Left ventricle myocardium inferior (tissue), 1 donor: ENCODE data around the gene ZCCHC10. TPM values are rescaled to one million over a fixed set of nuclear protein-coding genes. Genes with fewer than 3 reads are reported as not detected.
"Not testable (repeated sequence)": the region's sequence is repeated elsewhere in the genome, so short reads cannot be mapped to it uniquely, and the experiment has no call there.

Source experiments
- DNase-seq: peaks from one replicate; pipeline ENCODE4 v3.0.0-alpha.2; 2020
- H3K27ac ChIP-seq: fragments of 200-600 bp; replicated peaks from 2 replicates; pipeline ENCODE4 v1.8.0; 2021
- H3K27me3 ChIP-seq: fragments of 200-600 bp; 2 replicates; pipeline ENCODE4 v1.8.0; 2021; ENCODE audit warnings: low read depth
- H3K36me3 ChIP-seq: fragments of 200-600 bp; 2 replicates; pipeline ENCODE4 v1.8.0; 2021
- H3K4me1 ChIP-seq: fragments of 200-600 bp; 2 replicates; pipeline ENCODE4 v1.8.0; 2021
- H3K4me3 ChIP-seq: fragments of 200-600 bp; 2 replicates; pipeline ENCODE4 v1.8.0; 2021; ENCODE audit warnings: mild to moderate bottlenecking, moderate library complexity
- H3K9me3 ChIP-seq: fragments of 200-600 bp; replicated peaks from 2 replicates; pipeline ENCODE4 v1.8.0; 2021
- intact Hi-C: fragments of 100-400 bp; cut with micrococcal nuclease; formaldehyde crosslinking; loops from one replicate; pipeline ENCODE4 v1.11.0; 2022
- total RNA-seq: library from RNA; stranded (reverse); fragmentation: NEBNext Ultra II Directional; extraction: Animal tissue kit (Norgen Biotek cat#: 25700); gene quantifications from one replicate; pipeline ENCODE4 v1.2.1, GENCODE V29; 2021
- TF ChIP-seq, protein P1 (sequence below): fragments of 200-600 bp; IDR thresholded peaks from 2 replicates; pipeline ENCODE4 v1.8.0; 2021; ENCODE audit warnings: antibody characterized with exemption, mild to moderate bottlenecking, borderline replicate concordance
- donor health status: DM: no; HTN: yes; CAD: no; lungs with severe emphysema.

ZCCHC10 gene
- total RNA-seq, 1 donor from 2014 or later, result 18.7 TPM

DNA sequence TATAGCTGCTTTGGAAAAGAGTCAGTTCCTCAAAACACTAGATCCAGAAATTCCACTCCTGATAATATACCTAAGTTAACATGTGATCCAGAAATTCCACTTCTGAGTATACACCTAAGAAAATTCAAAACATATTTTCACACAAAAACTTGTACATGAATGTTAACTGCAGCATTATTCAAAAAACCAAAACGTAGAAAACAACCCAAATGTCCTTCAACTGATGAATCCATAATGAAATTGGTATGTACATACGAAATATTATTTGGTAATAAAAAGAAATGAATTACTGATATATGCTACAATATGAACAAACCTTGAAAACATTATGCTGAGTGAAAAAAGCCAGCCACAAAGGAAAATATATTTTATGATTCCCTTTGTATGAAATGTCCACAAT, 46.4 kb downstream of the ZCCHC10 start:
- no peaks in the 10 kb centered on the region for H3K4me1 ChIP-seq
- no peaks in the 10 kb centered on the region for H3K27me3 ChIP-seq
- TF ChIP-seq, protein P1, sequence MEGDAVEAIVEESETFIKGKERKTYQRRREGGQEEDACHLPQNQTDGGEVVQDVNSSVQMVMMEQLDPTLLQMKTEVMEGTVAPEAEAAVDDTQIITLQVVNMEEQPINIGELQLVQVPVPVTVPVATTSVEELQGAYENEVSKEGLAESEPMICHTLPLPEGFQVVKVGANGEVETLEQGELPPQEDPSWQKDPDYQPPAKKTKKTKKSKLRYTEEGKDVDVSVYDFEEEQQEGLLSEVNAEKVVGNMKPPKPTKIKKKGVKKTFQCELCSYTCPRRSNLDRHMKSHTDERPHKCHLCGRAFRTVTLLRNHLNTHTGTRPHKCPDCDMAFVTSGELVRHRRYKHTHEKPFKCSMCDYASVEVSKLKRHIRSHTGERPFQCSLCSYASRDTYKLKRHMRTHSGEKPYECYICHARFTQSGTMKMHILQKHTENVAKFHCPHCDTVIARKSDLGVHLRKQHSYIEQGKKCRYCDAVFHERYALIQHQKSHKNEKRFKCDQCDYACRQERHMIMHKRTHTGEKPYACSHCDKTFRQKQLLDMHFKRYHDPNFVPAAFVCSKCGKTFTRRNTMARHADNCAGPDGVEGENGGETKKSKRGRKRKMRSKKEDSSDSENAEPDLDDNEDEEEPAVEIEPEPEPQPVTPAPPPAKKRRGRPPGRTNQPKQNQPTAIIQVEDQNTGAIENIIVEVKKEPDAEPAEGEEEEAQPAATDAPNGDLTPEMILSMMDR, result no peak
- H3K4me3 ChIP-seq, result no peak overlapping the region
- no peak for DNase-seq
- intact Hi-C loops, result no loop called here
- H3K9me3 ChIP-seq, result peaks cover 10% of the 10 kb centered on the region
- no peak overlapping the region for H3K27ac ChIP-seq
- H3K36me3 ChIP-seq, result no peaks in the 10 kb centered on the region

DNA sequence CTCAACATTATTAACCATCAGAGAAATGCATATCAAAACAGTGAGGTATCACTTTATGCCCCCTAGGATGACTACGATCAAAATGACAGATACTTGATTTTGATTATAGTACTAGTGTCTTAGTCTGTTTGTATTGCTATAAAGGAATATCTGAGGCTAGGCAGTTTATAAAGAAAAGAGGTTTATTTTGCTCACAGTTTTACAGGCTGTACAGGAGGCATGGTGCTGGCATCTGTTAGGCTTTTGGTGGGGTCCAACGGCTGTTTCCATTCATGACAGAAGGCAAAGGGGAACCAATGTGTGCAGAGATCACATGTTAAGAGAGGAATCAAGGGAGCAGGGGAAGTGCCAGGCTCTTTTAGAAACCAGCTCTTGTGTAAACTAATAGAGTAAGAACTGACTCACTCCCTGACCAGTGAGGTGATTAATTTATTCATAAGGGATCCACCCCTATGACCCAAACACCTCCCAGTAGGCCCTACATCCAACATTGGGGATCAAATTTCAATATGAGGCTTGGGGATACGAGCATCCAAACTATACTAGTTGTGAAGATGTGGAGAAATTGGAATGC, 46.9 kb downstream of the ZCCHC10 start:
- H3K4me3 ChIP-seq, result no peak overlapping the region
- intact Hi-C loops, result no loop called here
- H3K27me3 ChIP-seq, result no peaks in the 10 kb centered on the region

DNA sequence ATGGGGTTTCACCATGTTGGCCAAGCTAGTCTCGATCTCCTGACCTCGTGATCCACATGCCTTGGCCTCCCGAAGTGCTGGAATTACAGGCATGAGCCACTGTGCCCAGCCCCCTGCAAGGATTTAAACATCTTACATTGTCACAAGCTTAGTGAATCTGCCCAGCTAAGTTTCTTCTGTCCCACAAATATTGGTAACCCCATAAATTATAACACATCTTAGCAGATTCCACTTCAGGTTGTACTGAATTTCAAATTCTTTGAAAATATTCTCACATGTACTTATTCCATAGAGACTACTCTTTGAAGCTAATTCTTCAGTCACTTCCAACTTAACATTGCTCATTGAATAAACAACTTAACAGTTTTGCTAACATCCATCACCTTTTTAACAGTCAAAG, 49.5 kb downstream of the ZCCHC10 start:
- Histone ChIP-seq H3K4me3 (no peak overlapping the region), H3K27ac (no peak overlapping the region), H3K27me3 (no peaks in the 10 kb centered on the region), H3K4me1 (no peaks in the 10 kb centered on the region), H3K36me3 (no peaks in the 10 kb centered on the region), H3K9me3 (peaks cover 10% of the 10 kb centered on the region)
- TF ChIP-seq, protein P1, result no peak
- DNase-seq, result no peak
- intact Hi-C loops, result no loop called here

More for the DNA sequence above, 46.9 kb downstream of the ZCCHC10 start:
- Histone ChIP-seq H3K9me3 (peaks cover 10% of the 10 kb centered on the region), H3K4me1 (no peaks in the 10 kb centered on the region), H3K36me3 (no peaks in the 10 kb centered on the region), H3K27ac (no peak overlapping the region)
- DNase-seq, result no peak
- TF ChIP-seq, protein P1, result no peak

DNA sequence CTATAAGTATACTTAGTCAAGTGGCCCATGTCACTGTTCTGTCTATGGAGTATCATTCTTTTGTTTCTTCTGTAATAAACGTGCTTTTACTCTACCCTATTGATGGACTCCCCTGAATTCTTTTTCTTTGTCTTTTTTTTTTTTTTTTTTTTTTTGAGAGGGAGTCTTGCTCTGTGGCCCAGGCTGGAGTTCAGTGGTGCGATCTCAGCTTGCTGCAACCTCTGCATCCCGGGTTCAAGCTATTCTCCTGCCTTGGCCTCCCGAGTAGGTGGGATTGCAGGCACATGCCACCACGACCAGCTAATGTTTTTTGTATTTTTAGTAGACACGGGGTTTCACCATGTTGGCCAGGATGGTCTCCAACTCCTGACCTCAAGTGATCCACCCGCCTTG, 53.9 kb downstream of the ZCCHC10 start:
- H3K27ac ChIP-seq, H3K4me3 ChIP-seq, H3K36me3 ChIP-seq, DNase-seq, H3K4me1 ChIP-seq, intact Hi-C loops, H3K27me3 ChIP-seq: not testable (repeated sequence)
- H3K9me3 ChIP-seq, result peaks cover 10% of the 10 kb centered on the region

DNA sequence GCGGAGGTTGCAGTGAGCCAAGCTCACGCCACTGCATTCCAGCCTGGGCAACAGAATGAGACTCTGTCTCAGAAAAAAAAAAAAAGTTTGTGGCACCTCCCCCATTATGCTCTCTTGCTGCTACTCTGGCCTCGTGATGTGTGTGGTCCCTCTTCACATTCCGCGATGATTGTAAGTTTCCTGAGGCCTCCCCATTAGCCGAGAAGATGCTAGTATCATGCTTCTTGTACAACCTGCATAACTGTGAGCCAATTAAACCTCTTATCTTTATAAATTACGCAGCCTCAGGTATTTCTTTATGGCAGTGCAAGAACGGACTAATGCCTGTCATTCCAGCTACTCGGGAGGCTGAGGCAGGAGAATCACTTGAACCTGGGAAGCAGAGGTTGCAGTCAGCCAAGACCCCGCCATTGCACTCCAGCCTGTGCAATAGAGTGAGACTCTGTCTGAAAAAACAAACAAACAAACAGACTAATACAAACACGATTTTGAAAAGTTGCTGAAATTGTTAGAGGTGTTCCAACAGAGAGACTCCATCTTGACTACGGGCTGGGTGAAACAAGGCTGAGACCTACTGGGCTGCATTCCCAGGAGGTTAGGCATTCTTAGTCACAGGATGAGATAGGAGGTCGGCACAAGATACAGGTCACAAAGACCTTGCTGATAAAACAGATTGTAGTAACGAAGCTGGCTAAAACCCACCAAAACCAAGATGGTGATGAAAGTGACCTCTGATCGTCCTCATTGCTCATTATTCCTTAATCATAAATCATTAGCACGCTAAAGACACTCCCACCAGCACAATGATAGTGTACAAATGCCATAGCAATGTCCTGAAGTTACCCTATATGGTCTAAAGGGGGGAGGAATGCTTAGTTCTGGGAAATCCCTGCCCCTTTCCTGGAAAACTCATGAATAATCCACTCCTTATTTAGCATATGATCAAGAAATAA, 54.6 kb downstream of the ZCCHC10 start:
- H3K36me3 ChIP-seq, result no peaks in the 10 kb centered on the region
- H3K27ac ChIP-seq, result no peak overlapping the region
- intact Hi-C loops, result no loop called here
- no peaks in the 10 kb centered on the region for H3K27me3 ChIP-seq
- H3K9me3 ChIP-seq, result peaks cover 6% of the 10 kb centered on the region
- TF ChIP-seq, protein P1, result no peak
- no peaks in the 10 kb centered on the region for H3K4me1 ChIP-seq
- no peak overlapping the region for H3K4me3 ChIP-seq
- no peak for DNase-seq

DNA sequence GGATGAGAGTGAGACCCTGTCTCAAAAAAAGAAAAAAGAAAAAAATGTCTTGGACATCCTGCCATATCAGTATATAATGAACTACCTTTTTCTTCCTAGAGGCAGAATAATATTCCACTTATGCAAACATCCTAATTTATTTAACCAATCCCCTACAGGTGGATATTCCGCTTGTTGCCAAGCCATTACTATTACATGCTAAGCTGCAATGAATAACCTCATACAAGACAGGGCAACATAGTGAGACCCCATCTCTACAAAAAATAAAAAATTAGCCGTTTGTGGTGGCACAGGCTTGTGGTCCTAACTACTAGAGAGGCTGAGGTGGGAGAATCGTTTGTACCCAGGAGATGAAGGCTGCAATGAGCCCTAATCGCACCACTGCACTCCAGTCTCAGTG, 61.2 kb downstream of the ZCCHC10 start:
- Histone ChIP-seq H3K9me3 (no peaks in the 10 kb centered on the region), H3K36me3 (no peaks in the 10 kb centered on the region), H3K4me3 (no peak overlapping the region), H3K27ac (no peak overlapping the region), H3K4me1 (peaks cover 39% of the 10 kb centered on the region), H3K27me3 (no peaks in the 10 kb centered on the region)
- intact Hi-C loops, result no loop called here
- TF ChIP-seq, protein P1, result no peak
- DNase-seq, result no peak
